NCI-H2196 treated with DMSO at 0.1 percent for 48 hours (cell line): ENCODE measurements around the gene FAM221A.
"Not testable (repeated sequence)": the region's sequence is repeated elsewhere in the genome, so short reads cannot be mapped to it uniquely, and the experiment has no call there.

Source experiments
- DNase-seq: peaks from one replicate; lab custom pipeline; 2025; ENCODE audit not compliant: unreplicated experiment; lab: John Stamatoyannopoulos, UW

Gene FAM221A

GRCh38 chr7:23679898-23680413 is at the start of gene FAM221A:
Gene FAM221A, plus strand, starts transcription at chr7:23680199. Its CDS starts 20 bp downstream, at chr7:23680219.
- peak; percentile 86 for DNase-seq

- no peak for DNase-seq
Measured at GRCh38 chr7:23633417-23633816, 46.6 kb upstream of the FAM221A start.

GRCh38 chr7:23645822-23646221 is 34.2 kb upstream of the FAM221A start:
- DNase-seq, result no peak

GRCh38 chr7:23653942-23654341 is 26.1 kb upstream of the FAM221A start:
- DNase-seq, result no peak

GRCh38 chr7:23654508-23654907 is 25.5 kb upstream of the FAM221A start:
- no peak for DNase-seq

- DNase-seq, result no peak
Measured at GRCh38 chr7:23655433-23655832, 24.6 kb upstream of the FAM221A start.

- no peak for DNase-seq
Measured at GRCh38 chr7:23658831-23659427, 21.1 kb upstream of the FAM221A start.

- no peak for DNase-seq
Measured at GRCh38 chr7:23661385-23661784, 18.6 kb upstream of the FAM221A start.

- no peak for DNase-seq
Measured at GRCh38 chr7:23662124-23662983, 17.6 kb upstream of the FAM221A start.

- no peak for DNase-seq
Measured at GRCh38 chr7:23662984-23663313, 17.1 kb upstream of the FAM221A start.

GRCh38 chr7:23664122-23664521 is 15.9 kb upstream of the FAM221A start:
- no peak for DNase-seq

- no peak for DNase-seq
Measured at GRCh38 chr7:23672033-23672432, 8.0 kb upstream of the FAM221A start.

GRCh38 chr7:23680414-23681405 is 711 bp downstream of the FAM221A start:
- peak; percentile 39 for DNase-seq

- DNase-seq, result not testable (repeated sequence)
Measured at GRCh38 chr7:23684041-23684440, 4.0 kb downstream of the FAM221A start.

- no peak for DNase-seq
Measured at GRCh38 chr7:23685731-23686130, 5.7 kb downstream of the FAM221A start.

- DNase-seq, result no peak
Measured at GRCh38 chr7:23687011-23687410, 7.0 kb downstream of the FAM221A start.

GRCh38 chr7:23689165-23689564 is 9.2 kb downstream of the FAM221A start:
- no peak for DNase-seq

- no peak for DNase-seq
Measured at GRCh38 chr7:23691320-23691719, 11.3 kb downstream of the FAM221A start.

- DNase-seq, result no peak
Measured at GRCh38 chr7:23693224-23693623, 13.2 kb downstream of the FAM221A start.

- no peak for DNase-seq
Measured at GRCh38 chr7:23696916-23697441, 17.0 kb downstream of the FAM221A start.

GRCh38 chr7:23698822-23699221 is 18.8 kb downstream of the FAM221A start:
- DNase-seq, result no peak
